Effector CD8-positive, alpha-beta T cell (primary cell): ENCODE data around the gene IRF1.
A peak's percentile ranks its signal among the peaks of the same experiment; 100 is the strongest.

Experiments
- DNase-seq: peaks from one replicate; lab custom pipeline; 2025; lab: John Stamatoyannopoulos, UW

Gene IRF1

DNA sequence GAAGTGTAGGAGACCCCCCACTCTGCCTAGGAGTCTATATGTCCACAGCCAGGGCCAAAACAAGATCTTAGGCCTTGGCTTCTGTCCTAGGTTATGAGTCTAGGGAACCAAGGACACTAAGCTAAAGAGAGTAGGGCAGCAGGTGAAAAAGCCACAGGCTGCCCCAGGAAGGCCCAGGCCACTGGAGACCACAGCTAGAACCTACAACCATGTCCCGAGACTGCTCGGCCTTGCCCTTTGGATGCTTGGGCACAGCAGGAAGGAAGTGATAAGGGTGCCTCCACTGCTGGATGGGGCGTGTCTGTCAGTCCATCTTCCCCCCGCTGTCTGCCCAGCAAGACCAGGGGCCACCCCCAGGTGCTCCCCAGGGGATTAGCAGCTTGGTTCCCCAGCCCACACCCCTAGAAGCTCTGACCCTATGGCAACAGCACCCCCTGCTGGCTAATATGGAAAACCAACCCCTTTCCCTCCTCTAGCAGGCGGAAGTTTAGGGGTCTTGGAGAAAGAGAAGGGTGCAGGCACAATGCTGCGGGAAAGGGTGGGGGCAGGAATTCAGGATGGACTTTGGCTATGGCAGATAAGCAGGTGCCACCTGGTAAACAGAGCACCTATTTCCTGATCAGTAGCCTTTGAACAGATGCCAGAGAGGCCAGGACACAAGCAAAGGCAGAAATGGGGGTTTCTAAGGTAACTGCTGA is 10.5 kb upstream of the IRF1 start:
- DNase-seq = peak; percentile 68

GRCh38 chr5:132500244-132500930 is 9.8 kb upstream of the IRF1 start:
- no peak for DNase-seq

DNA sequence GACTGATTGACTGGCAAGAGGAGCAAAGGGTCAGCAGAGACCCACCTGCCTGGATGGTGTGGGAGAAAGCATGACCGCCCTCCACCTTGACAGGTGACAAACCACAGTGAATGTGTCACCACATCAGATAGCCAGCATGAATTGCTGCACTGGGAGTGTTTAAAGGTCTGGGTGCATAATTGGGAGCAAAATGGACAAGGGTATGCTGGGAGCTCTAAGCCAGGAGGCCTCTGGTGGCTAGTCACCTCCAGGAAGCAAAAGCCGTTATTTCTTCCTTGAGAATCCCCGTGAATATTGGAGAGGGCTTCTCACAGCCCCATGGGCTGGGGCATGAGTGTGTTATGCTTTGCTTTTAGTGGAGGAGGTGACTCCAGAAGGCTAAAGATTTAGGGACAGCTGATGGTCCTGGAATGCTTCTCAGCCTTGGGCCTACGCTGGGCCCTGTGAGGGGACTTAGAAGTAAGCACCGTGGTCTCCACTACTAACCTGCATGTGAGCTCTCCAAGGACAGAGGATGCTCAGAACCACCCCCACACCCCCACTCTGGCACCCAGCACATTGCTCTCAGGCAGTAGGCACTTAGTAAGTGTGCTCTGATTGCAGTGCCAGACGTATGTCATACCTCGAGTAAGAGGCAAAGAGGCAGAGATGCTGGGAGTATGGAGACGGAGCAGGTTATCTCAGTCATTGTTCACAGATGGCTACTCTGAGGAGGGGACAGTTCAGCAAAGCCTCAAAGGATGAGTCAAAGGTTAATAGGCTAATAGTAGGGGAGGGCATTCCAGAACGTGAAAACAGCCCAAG is 9.1 kb upstream of the IRF1 start:
- no peak for DNase-seq

- no peak for DNase-seq
Observed at GRCh38 chr5:132498686-132499271, 8.2 kb upstream of the IRF1 start.

- DNase-seq = no peak
Observed at GRCh38 chr5:132498152-132498551, 7.6 kb upstream of the IRF1 start.

DNA sequence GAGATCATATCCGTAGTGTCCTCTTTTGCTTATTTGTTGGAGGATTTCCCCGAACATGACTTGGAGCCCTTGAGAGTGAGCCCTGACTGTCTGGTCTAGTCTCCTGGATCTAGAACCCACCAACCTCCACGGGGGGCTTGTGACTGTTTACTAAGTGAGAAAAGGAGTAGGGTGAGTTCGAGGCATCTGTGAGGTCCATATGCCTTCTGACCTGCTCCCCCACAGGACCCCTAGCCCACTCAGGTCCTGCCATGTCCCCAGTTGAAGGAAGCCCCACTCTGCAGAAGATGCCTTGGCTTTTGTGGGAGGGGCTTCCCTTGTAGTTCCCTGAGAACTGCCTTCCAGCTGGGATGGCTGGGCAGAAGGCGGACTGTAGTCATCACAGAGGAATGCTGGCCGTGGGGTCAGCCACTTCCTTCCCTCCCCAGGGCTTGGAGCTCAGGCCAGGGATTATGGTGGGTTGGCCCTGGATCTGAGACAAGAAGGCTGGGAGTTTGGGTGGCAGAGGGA is 7.0 kb upstream of the IRF1 start:
- DNase-seq = no peak

DNA sequence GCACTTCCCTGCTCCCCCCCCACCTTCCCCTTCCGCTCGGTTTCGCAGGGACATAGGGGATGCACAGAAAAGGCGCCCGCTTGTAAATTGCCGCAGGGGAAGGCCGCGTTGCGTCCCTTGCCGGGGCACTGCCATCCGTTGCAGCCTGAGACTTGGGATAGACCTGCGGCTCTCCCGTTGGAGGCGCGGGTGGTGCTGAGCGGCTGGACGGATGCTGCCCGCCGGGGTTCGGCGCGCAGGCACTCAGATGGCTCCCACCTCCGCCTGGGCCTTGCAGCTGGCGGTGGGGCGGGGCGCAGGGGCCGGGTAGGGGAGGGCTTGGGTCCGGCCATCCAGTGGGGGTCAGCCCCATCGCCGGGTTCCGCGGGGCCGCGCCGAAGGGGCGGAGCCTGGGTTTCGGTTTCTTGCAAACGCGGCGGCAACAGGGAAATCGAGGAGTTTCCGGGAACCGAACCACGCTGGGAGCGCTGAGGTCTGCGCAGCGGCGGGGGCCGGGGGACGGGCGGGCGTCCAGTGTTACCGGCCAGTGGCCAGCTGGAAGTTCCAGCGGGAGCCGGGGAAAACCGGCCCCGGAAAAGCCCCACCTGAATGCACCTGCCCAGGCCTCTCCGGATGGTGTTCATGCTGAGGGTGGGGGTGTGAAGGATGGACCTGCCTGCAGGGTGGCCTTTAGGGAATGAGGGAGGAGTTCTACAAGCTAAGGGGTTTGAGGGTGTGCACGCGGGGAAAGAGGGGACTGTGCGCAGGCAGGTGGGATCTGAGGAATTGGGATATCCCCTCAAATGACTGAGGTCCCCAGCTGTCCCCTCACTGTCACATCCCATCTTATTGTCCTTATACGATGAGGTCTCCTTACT is 6.3 kb upstream of the IRF1 start:
- peak; percentile 48 for DNase-seq

- peak; percentile 68 for DNase-seq
Observed at GRCh38 chr5:132496191-132496630, 5.6 kb upstream of the IRF1 start.

DNA sequence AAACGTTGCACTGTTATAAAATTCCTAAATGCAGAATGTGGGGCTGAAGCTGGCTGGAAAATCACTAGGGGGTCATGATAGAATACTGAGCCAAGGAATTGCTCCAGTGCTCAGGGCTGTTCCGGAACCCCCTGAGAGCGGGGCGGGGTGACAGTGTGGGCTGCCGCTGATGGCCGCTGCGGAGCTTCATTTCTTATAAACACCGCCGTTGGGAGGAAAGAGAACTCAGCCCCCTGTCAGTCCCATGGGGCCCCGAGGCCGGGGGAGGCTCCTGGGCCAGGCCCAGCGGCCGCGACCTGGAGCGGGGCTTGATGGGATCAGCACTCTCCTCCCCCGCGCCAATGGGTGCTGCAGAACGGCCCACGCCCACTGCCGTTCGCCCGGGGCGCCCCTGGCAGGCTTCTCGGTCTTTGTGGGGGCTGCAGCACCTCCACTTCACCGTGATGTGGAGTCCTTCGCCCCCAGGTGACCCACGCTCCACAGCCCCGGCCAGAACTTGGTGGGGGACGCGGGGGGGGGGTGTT is 5.2 kb upstream of the IRF1 start:
- peak; percentile 59 for DNase-seq

- no peak for DNase-seq
Observed at GRCh38 chr5:132493821-132494220, 3.2 kb upstream of the IRF1 start.

DNA sequence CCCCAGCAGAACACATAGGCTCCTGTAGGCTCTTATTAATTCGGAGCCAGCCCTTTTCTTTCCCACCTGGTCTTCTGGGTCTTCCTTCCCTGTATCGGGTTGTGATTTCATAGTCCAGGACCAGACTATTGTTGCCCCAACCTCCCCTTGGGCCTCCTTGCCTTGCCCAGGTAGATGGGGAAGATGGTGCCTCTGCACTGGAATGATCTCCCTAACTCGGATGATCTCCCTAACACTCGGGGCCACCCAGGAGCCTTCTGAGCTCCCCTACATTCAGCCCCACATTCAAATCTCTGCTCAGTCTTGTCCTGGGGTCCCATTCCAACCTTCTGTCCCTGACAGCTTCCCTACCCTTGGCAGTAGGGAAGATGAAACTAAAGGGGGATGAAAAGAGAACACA is 2.7 kb upstream of the IRF1 start:
- no peak for DNase-seq

DNA sequence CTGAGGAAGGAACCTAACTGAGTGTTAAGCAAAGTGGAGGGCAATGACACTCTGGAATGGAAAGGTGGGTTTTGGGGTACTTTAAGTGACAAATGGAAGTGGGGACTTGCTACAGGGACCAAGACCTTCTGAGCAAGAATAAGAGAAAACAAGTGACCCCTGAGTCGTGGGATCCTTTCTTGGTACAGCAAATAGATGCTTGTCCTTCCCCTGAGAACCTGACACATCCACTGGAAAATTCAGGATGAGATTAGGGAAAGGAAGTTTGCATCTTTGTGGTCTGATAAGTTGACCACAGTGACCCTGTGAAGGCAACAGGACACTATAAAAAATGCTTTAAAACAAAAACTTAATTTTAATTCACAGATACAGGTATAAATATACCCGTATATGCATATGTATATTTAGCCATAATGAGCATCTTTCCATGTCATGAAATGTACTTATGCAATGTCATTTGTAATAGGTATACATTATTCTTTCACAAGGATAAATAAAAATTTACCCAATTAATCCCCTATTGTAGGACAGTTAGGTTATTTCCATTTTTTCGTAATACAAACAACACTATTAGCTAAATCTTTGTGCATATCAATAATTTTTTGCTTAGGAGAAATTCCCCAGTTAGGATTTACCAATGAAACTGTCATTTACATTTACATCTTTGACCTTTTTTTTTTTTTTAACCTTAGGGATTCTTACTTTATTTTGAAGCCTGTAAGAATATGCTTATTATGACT is 2.0 kb upstream of the IRF1 start:
- DNase-seq = no peak

GRCh38 chr5:132491368-132492364 is 1.1 kb upstream of the IRF1 start:
- DNase-seq = no peak

DNA sequence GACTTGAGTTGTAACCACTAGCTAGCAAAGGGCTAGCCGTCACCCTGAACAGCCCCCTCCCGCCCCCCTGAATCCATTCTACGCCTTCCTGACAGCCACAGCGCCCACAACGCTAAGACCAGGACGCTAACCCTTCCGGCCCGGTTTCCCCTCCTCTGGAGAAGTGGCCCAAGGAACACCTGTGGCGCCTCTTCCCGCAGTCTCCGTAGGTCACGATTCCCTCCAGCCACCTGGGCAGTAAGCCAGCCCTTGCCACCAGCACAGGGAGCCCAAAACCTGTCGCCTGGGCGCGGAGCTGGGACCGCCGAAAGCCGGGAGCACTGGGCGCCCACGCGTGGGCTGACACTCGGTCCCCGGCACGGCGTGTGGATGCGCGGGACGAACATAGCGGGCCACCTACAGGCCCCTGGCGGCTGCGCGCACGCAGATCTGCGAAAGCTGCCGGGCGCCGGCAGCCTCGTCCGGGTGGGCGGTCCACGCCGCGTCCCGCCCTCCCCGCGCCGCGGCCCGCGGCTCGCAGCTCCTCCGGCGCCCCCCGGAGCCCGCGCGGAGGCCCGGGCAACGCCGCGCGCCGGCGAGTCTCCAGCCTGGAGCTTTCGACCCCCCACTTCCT is 596 bp downstream of the IRF1 start:
- DNase-seq = no peak

DNA sequence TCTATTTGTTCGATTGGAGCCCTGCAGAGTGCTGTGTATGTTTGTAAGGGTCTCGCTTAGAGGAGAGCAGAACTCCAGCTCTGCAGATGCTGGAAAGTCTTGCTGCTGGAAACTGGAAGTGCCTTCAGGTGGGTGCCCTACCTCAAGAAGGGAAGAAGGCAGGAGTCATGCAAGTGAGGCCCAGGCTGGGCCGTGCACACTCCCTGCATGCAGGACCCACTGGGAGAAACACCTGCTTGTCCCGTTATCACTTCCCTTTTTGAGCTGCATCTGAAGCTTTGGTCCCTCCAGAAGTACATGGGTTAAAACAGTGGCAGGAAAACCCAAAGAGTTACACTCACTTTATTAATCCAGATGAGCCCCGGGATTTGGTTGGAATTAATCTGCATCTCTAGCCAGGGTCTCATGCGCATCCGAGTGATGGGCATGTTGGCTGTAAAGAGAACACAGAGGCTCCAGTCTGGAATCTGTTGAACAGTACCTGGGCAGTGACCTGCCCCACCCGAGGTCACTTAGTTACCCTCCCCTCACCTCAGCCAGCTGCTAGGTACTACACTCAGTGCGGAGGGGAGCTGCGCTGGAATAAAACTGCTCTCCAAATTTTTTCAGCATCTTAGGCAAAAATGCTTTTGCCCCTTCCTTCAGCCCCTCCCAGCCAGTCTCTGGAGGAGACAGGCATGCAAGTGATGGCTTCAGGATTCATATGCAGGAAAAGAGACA is 1.4 kb downstream of the IRF1 start:
- DNase-seq = no peak

DNA sequence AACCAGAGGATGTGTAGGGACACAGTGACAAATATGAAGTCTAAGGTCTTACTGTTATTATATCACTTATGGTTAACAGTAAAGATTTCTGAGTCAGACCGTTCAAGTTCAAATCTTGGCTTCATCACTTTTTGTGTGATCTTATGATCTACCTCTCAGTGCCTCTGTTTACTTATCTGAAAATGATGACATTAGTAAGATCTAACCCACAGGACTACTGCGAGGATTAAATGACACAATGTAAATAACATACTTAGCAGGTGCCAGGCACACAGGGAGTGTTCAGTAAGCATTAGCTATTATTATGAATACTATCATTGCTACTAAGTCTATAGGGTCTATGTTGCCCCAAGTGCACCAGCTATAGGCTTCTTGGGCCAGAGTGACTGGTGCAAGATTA is 2.0 kb downstream of the IRF1 start:
- no peak for DNase-seq

GRCh38 chr5:132487841-132488555 is 2.6 kb downstream of the IRF1 start:
- DNase-seq = no peak
